Fibroblast of upper back skin (primary cell): ENCODE measurements around the gene ATP10A.
A peak's percentile ranks its signal among the peaks of the same experiment; 100 is the strongest.

Experiments used
- DNase-seq: peaks from one replicate; pipeline ENCODE4 v3.0.0-alpha.2; 2013

The ATP10A gene

GRCh38 chr15:25694239-25694584, 168.9 kb downstream of the ATP10A start:
- no peak for DNase-seq

DNA sequence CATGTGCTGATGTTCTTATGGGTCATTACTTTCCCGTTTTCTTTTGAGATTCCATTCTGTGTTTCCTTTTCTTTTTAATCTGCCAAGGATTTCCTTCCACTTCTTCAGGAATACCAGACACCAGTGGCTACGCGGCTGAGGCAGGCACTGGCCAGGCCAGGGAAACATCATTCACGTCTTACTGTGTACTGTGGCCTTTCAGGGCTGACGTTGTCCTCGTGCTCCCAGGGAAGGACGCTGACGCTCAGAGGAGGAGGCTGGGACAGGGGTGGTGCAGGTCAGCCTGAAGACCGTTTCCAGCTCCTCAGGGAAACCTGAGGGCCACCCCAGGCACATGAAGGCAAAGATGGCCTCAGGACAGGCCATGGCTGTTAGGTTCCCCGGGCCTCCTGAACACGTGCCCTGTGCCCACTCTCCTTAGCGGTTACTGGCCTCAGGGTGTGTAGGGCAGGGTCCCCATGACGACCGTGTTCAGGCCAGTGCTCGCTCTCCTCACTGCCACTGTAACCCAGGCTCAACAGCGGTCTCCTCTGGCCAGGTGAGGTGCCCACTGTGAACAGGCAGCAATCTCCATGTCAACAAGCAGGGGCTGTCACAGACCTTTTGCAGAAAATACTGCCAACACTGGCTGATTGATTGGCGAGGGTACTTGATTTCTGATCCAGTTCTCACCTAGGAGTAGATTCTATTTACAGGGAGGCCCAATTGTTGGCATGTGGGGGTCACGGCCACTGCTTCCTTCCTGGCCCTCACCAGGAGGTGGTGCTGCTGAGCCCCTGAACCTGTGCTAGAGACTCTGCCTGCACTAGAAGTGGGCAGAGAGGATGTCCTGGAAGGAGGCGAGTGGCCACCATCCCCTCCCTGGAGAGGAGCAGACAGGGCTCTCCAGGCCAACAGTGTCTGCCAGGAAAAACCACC, 169.5 kb downstream of the ATP10A start:
- peak; percentile 23 for DNase-seq

- DNase-seq = peak; percentile 56
Measured at GRCh38 chr15:25691544-25692430, 171.3 kb downstream of the ATP10A start.

GRCh38 chr15:25690673-25691543, 172.2 kb downstream of the ATP10A start:
- peak; percentile 89 for DNase-seq

DNA sequence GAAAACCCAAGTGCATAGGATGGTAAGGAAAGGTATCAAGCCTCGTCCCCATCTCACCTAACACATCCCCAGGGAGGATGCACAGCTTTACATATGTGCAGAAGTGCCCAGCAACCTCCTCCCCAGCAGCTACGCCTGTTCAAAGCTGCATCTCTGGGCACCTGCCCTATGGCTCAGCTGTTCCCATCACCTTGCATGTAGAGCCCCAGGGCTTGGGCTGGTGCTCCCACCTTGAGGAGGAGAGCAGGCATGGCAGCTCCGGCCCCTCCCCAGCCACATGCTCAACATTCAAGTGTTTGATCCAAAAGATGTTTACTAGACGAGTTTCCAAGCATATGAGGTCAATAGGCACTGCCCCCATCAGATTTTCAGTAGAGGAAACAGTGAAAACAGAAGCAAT, 173.5 kb downstream of the ATP10A start:
- no peak for DNase-seq

DNA sequence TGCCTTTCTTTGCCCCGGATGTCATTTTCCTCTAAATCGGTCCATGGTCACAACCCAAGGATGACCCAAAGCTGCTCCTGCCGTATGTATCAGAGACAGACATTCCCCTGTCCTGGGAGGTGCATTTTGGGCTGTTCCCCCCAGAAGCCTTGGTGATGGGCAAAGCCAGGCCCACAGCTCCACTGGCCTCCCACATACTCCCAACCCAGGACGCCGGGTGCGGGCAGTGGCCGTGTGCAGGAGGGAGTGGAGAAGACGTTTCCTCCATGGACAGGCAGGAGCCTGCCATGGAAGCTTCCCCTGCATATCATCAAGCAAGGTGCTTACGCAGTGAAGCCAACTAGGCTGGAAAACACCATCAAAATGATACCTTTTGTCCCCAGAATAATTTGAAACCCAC, 175.0 kb downstream of the ATP10A start:
- DNase-seq = no peak

DNA sequence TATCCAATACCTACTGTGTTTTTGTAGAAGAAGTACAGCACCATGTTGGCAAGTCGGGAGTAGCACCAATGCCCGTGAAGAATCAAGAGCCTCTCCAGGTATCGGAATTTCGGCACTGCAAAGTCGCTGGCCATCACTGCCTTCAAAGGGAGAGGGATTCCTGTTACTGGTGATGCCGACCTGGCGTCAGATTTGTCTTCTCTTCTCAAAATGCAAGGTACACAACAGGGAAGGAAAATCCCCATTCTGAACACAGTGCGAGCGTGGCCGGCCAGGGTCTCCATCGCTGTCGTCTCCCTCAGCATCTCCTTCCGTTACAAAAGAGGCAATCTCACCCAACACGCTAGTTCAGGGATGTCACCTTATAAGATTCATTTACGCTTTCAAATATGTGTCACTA, 175.4 kb downstream of the ATP10A start:
- no peak for DNase-seq

DNA sequence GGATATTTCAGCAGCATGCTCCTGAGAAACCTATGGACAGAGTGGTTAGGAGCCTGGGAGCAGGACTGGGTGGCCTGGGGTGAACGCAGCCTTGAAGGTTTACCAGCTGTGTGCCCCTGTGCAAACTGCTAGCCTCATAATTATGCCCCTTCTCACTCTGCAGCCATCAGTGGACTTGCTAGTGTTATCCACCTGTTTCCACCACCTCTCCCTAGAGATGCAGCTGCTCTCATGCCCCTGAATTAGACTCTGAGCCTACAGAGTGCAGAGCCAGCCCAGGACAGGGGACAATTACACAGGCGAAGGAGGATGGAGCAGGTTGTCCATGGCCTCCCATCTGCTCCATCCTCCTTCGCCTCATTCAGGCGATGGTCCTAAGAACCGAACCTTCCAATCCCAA, 175.9 kb downstream of the ATP10A start:
- no peak for DNase-seq

- no peak for DNase-seq
Measured at GRCh38 chr15:25686780-25687179, 176.3 kb downstream of the ATP10A start.

GRCh38 chr15:25684521-25685431, 178.4 kb downstream of the ATP10A start:
- peak; percentile 91 for DNase-seq

DNA sequence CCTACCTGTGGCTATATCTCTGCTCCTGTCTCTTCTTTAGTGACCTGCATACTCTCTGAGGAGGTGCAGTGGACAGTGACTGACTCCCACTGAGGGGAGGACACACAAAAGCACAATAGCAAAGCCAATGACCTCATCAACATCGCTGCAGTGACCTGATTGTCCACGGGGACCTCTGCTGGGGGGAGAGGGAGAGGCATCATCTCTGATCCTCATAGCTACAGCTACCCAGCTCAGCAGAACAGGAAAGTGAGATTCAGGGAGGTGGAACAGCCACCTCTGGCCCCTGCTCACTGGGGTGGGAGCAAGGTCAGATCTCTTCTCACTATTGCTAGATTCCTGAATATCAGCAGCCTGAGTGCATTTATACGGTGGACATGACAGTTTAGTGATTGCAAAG, 179.2 kb downstream of the ATP10A start:
- no peak for DNase-seq

GRCh38 chr15:25683415-25683814, 179.7 kb downstream of the ATP10A start:
- DNase-seq = no peak

GRCh38 chr15:25682340-25682739, 180.8 kb downstream of the ATP10A start:
- DNase-seq = no peak

DNA sequence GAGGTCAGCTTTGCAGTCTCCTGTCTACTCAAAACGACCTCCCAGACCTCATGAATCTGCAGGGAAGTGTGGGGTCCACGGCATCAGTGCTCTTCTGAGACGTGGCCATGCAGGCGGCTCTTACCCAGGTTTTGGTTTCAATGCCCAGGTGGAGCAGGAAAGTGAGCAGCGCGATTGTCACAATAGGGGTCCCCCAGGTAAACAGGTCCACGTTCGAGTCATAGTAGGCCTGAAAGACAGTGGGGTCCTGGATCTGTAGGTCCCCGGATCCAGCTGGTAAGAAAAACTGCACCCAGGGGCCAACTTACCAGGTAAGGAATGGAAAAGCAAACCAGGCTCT, 182.5 kb downstream of the ATP10A start:
- no peak for DNase-seq

- DNase-seq = no peak
Measured at GRCh38 chr15:25679964-25680685, 183.0 kb downstream of the ATP10A start.

DNA sequence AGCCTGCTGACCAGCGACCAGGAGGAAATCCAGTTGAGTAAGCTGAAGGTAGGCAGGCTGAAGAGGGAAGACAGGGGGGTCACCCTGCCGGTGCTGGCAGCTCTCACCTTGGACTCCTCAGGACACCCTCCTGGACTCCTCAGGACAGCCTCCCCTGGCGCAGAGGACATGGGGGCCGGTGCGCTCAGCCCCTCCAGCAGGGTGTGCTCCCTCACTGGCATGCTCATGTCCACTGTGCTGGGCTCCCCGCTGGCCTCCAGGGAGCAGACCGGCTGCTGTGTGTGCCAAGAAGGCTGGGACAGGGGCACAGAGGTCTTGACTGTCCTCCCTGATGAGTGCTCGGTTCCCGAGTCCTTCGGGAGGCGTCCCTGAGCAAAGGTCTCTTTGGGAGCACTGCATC, 183.6 kb downstream of the ATP10A start:
- no peak for DNase-seq

DNA sequence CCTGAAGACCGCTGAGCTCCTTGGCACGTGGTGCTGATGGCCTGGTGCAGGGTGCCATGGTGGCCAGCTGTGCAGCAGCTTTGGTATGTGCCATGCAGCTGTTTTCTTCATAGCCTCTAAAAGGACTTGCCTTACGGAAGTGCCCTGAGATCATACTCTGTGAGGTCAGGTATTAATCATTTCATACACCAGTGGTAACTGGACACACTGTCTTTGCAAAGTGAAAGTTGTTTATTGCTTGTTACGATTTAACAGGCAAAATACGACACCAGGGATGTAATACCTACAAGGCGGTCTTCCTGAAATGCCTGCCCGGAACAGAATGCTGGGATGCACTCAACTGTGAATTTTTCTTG, 184.6 kb downstream of the ATP10A start:
- no peak for DNase-seq

- no peak for DNase-seq
Measured at GRCh38 chr15:25677719-25678499, 185.2 kb downstream of the ATP10A start.

DNA sequence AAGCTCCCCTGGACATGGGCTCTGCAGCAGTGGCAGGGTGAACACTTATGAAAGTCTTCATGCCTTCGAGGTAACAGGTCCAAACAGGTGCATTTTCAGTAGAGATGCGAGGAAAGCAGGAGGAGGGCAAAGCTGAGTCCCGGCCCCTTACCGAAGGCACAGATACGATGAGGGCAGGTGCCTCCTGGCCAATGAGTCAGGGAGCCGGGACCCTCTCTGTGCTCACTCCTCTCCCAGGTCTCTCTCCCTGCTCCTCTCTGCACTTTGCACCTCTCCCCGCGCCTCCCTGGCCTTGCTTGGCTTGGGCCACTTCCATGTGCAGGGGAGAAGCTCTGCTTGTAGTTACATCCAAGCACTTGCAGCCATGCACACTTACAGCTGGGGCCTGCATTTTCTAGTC, 187.1 kb downstream of the ATP10A start:
- no peak for DNase-seq

DNA sequence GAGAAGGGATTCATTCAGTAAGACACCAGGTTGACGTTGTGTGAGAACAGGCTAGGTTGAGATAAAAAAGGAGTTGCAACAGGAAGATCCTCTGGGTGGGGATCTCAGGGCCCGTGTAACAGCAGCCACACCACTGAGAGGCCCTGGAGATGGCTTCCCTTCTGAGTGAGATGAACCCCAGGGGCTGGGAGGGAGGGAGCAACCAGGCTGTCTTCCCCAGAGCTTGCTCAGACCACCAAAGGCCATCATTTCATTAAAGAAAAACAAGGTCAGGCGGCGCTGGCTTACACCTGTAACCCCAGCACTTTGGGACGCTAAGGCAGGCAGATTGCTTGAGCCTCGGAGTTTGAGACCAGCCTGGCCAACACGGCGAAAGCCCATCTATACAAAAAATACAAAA, 187.7 kb downstream of the ATP10A start:
- no peak for DNase-seq

GRCh38 chr15:25674913-25675312, 188.2 kb downstream of the ATP10A start:
- no peak for DNase-seq
